ENCODE data around the gene TET3. TPM values are rescaled to one million over a fixed set of nuclear protein-coding genes. Genes with fewer than 3 reads are reported as not detected.
"Not testable (repeated sequence)": the region's sequence is repeated elsewhere in the genome, so short reads cannot be mapped to it uniquely, and the experiment has no call there.

The TET3 gene
- total and polyA plus RNA-seq, 2 of the 8 experiments (the other 6 are each of a cell fraction or from before 2014, with no cell fraction given): 4.5 to 21.1 TPM

GRCh38 chr2:73940066-73940465, 44.6 kb upstream of the TET3 start:
- H3K18ac ChIP-seq (ENCODE audit: extremely low read depth, low read length); DNase-seq (ENCODE audit: low read depth in 1 of 2, low spot score in 2 of 2); H4K5ac ChIP-seq (ENCODE audit: insufficient read length, low read depth, low read length); H3K27me3 ChIP-seq (replicated peaks in 1 of 4; ENCODE audit: control insufficient read depth in 3 of 4, extremely low read depth in 1 of 4, insufficient read depth in 3 of 4, low read length in 3 of 4); POLR2A ChIA-PET (ENCODE audit: partially characterized antibody); H3K14ac ChIP-seq (ENCODE audit: insufficient read length); H2BK120ac ChIP-seq (replicated peaks; ENCODE audit: low read depth, low read length); H3K9ac ChIP-seq (replicated peaks in 1 of 4; ENCODE audit: extremely low read depth in 1 of 4, low read depth in 3 of 4, low read length in 3 of 4); H2AFZ ChIP-seq (ENCODE audit: low read length); H4K91ac ChIP-seq (replicated peaks; ENCODE audit: insufficient read length, low read length); H3K56ac ChIP-seq (replicated peaks; ENCODE audit: insufficient read length, low read depth, low read length); H3K27ac ChIP-seq (ENCODE audit: low read depth, low read length); H3K4ac ChIP-seq (replicated peaks; ENCODE audit: insufficient read length, low read depth, low read length); H3K23me2 ChIP-seq (ENCODE audit: low read depth, low read length); H2AK5ac ChIP-seq (ENCODE audit: low read depth, low read length); H2BK15ac ChIP-seq (ENCODE audit: low read length); H3K23ac ChIP-seq (ENCODE audit: insufficient read length); H2BK12ac ChIP-seq (ENCODE audit: low read depth, low read length); H3K4me1 ChIP-seq (replicated peaks in 1 of 4; ENCODE audit: control insufficient read depth in 3 of 4, insufficient read depth in 4 of 4, low read length in 3 of 4); FAIRE-seq; H3K9me3 ChIP-seq (ENCODE audit: insufficient read depth in 2 of 2, low read depth in 1 of 2, low read length in 1 of 2); H3K4me2 ChIP-seq (ENCODE audit: insufficient read depth in 1 of 2, low read depth in 2 of 2, low read length in 2 of 2); H4K8ac ChIP-seq (ENCODE audit: extremely low read depth, insufficient read depth, low read length); H3K4me3 ChIP-seq (ENCODE audit: extremely low read depth in 1 of 4, insufficient read depth in 2 of 4, low read depth in 3 of 4, low read length in 4 of 4); H2BK20ac ChIP-seq (ENCODE audit: low read length); H2BK5ac ChIP-seq (ENCODE audit: low read depth, low read length): not testable (repeated sequence)
- H3K79me1 ChIP-seq (ENCODE audit: low read depth, low read length): peaks cover 12% of the 10 kb centered on the region; the same call in 1 of the 2 replicates
- WGBS, 2 experiments (ENCODE audit: extremely low coverage in 1 of 2, insufficient coverage in 1 of 2, insufficient read length in 1 of 2, insufficient replicate concordance in 2 of 2, low coverage in 1 of 2, low lambda C conversion rate in 2 of 2, missing lambda C conversion rate in 1 of 2): 88% methylated on average over 1 of the region's 1 CpG; no CpG with 5 or more reads in 1 of the 2 experiments
- H3K79me2 ChIP-seq (ENCODE audit: control insufficient read depth in 1 of 2, insufficient read depth in 2 of 2, low read length in 2 of 2): peaks cover 13 to 94% of the 10 kb centered on the region in 2 experiments
- H3K36me3 ChIP-seq (ENCODE audit: control insufficient read depth in 2 of 4, insufficient read depth in 4 of 4, low read length in 3 of 4): peaks cover 0 to 17% (median 5%) of the 10 kb centered on the region in 4 experiments; a peak in 5 of 8 replicates
- peaks cover 8 to 21% of the 10 kb centered on the region in 2 experiments for H4K20me1 ChIP-seq (replicated peaks in 1 of 2; ENCODE audit: control insufficient read depth in 1 of 2, insufficient read depth in 2 of 2, low read length in 2 of 2)
- CTCF ChIA-PET (ENCODE audit: partially characterized antibody): interaction anchor here (1.7 kb wide), 1 partner anchor 212 kb away, joined by 3 read pairs; no protein-coding TSS in a partner anchor

Measured in H1 (cell line).